ENCODE data around the gene ACER3. TPM values are rescaled to one million over a fixed set of nuclear protein-coding genes. Genes with fewer than 3 reads are reported as not detected.
"Not testable (repeated sequence)": the region's sequence is repeated elsewhere in the genome, so short reads cannot be mapped to it uniquely, and the experiment has no call there.

The ACER3 gene
- total and polyA plus RNA-seq, 4 donors, result 15.7 to 48.3 (median 29.0) TPM

- Histone ChIP-seq H3K36me3 (ENCODE audit: control insufficient read depth, insufficient read depth, low read length) (no peaks in the 10 kb centered on the region), H3K9me3 (ENCODE audit: control insufficient read depth, insufficient read depth, low read length) (no peaks in the 10 kb centered on the region), H3K27me3 (ENCODE audit: control insufficient read depth, insufficient read depth, low read length) (no peaks in the 10 kb centered on the region), H3K27ac (ENCODE audit: low read depth, low read length) (no peak overlapping the region), H3K4me3 (ENCODE audit: low read depth, low read length) (no peak overlapping the region), H3K4me1 (ENCODE audit: control insufficient read depth, insufficient read depth, low read length) (no peaks in the 10 kb centered on the region)
- no peak for DNase-seq (ENCODE audit: low read depth in 4 of 6, low spot score in 6 of 6)
- WGBS (ENCODE audit: insufficient coverage), result 100% methylated on average over 2 of the region's 3 CpGs
These were observed 14.3 kb upstream of the ACER3 start for GRCh38 chr11:76846441-76846840.

- Histone ChIP-seq H3K4me3 (ENCODE audit: low read depth, low read length) (no peak overlapping the region), H3K4me1 (ENCODE audit: control insufficient read depth, insufficient read depth, low read length) (no peaks in the 10 kb centered on the region), H3K27ac (ENCODE audit: low read depth, low read length) (no peak overlapping the region), H3K9me3 (ENCODE audit: control insufficient read depth, insufficient read depth, low read length) (no peaks in the 10 kb centered on the region), H3K27me3 (ENCODE audit: control insufficient read depth, insufficient read depth, low read length) (no peaks in the 10 kb centered on the region), H3K36me3 (ENCODE audit: control insufficient read depth, insufficient read depth, low read length) (no peaks in the 10 kb centered on the region)
- WGBS (ENCODE audit: insufficient coverage), result 63% methylated on average over 2 of the region's 3 CpGs
- DNase-seq (ENCODE audit: low read depth in 4 of 6, low spot score in 6 of 6), result no peak
These were observed 11.3 kb upstream of the ACER3 start for GRCh38 chr11:76849376-76849775.

- H3K27ac ChIP-seq (ENCODE audit: low read depth, low read length), result no peak overlapping the region
- no peaks in the 10 kb centered on the region for H3K27me3 ChIP-seq (ENCODE audit: control insufficient read depth, insufficient read depth, low read length)
These were observed 10.6 kb upstream of the ACER3 start for GRCh38 chr11:76850130-76850529.

GRCh38 chr11:76850815-76851214, 9.9 kb upstream of the ACER3 start:
- whole genome bisulfite sequencing (ENCODE audit: insufficient coverage), result 89% methylated on average over 3 of the region's 6 CpGs
- Histone ChIP-seq H3K4me1 (ENCODE audit: control insufficient read depth, insufficient read depth, low read length) (no peaks in the 10 kb centered on the region), H3K4me3 (ENCODE audit: low read depth, low read length) (no peak overlapping the region), H3K36me3 (ENCODE audit: control insufficient read depth, insufficient read depth, low read length) (no peaks in the 10 kb centered on the region), H3K27me3 (ENCODE audit: control insufficient read depth, insufficient read depth, low read length) (no peaks in the 10 kb centered on the region), H3K9me3 (ENCODE audit: control insufficient read depth, insufficient read depth, low read length) (no peaks in the 10 kb centered on the region), H3K27ac (ENCODE audit: low read depth, low read length) (no peak overlapping the region)
- peak in 1 of 6 donors; percentile 26 for DNase-seq (ENCODE audit: low read depth in 4 of 6, low spot score in 6 of 6)

More at GRCh38 chr11:76850130-76850529, 10.6 kb upstream of the ACER3 start:
- DNase-seq (ENCODE audit: low read depth in 4 of 6, low spot score in 6 of 6), result no peak
- no peaks in the 10 kb centered on the region for H3K4me1 ChIP-seq (ENCODE audit: control insufficient read depth, insufficient read depth, low read length)
- H3K36me3 ChIP-seq (ENCODE audit: control insufficient read depth, insufficient read depth, low read length), result no peaks in the 10 kb centered on the region
- WGBS (ENCODE audit: insufficient coverage), result 79% methylated on average over 4 of the region's 4 CpGs
- no peak overlapping the region for H3K4me3 ChIP-seq (ENCODE audit: low read depth, low read length)
- H3K9me3 ChIP-seq (ENCODE audit: control insufficient read depth, insufficient read depth, low read length), result no peaks in the 10 kb centered on the region

GRCh38 chr11:76854709-76855108, 6.0 kb upstream of the ACER3 start:
- Histone ChIP-seq H3K4me3 (ENCODE audit: low read depth, low read length) (no peak overlapping the region), H3K27ac (ENCODE audit: low read depth, low read length) (no peak overlapping the region), H3K9me3 (ENCODE audit: control insufficient read depth, insufficient read depth, low read length) (no peaks in the 10 kb centered on the region), H3K27me3 (ENCODE audit: control insufficient read depth, insufficient read depth, low read length) (no peaks in the 10 kb centered on the region), H3K36me3 (ENCODE audit: control insufficient read depth, insufficient read depth, low read length) (no peaks in the 10 kb centered on the region), H3K4me1 (ENCODE audit: control insufficient read depth, insufficient read depth, low read length) (no peaks in the 10 kb centered on the region)
- WGBS (ENCODE audit: insufficient coverage), result no CpG with 5 or more reads among the region's 1 CpG
- DNase-seq (ENCODE audit: low read depth in 4 of 6, low spot score in 6 of 6), result no peak

GRCh38 chr11:76855670-76856069, 5.0 kb upstream of the ACER3 start:
- WGBS (ENCODE audit: insufficient coverage), result 100% methylated on average over 3 of the region's 5 CpGs
- not testable (repeated sequence) for H3K27me3 ChIP-seq (ENCODE audit: control insufficient read depth, insufficient read depth, low read length); H3K27ac ChIP-seq (ENCODE audit: low read depth, low read length); H3K36me3 ChIP-seq (ENCODE audit: control insufficient read depth, insufficient read depth, low read length); DNase-seq (ENCODE audit: low read depth in 4 of 6, low spot score in 6 of 6); H3K4me1 ChIP-seq (ENCODE audit: control insufficient read depth, insufficient read depth, low read length); H3K9me3 ChIP-seq (ENCODE audit: control insufficient read depth, insufficient read depth, low read length); H3K4me3 ChIP-seq (ENCODE audit: low read depth, low read length)

GRCh38 chr11:76856106-76856505, 4.6 kb upstream of the ACER3 start:
- Histone ChIP-seq H3K9me3 (ENCODE audit: control insufficient read depth, insufficient read depth, low read length) (no peaks in the 10 kb centered on the region), H3K4me1 (ENCODE audit: control insufficient read depth, insufficient read depth, low read length) (peaks cover 7% of the 10 kb centered on the region), H3K36me3 (ENCODE audit: control insufficient read depth, insufficient read depth, low read length) (no peaks in the 10 kb centered on the region), H3K4me3 (ENCODE audit: low read depth, low read length) (no peak overlapping the region), H3K27me3 (ENCODE audit: control insufficient read depth, insufficient read depth, low read length) (no peaks in the 10 kb centered on the region), H3K27ac (ENCODE audit: low read depth, low read length) (no peak overlapping the region)
- DNase-seq (ENCODE audit: low read depth in 4 of 6, low spot score in 6 of 6), result no peak

- Histone ChIP-seq H3K4me1 (ENCODE audit: control insufficient read depth, insufficient read depth, low read length) (peaks cover 12% of the 10 kb centered on the region), H3K9me3 (ENCODE audit: control insufficient read depth, insufficient read depth, low read length) (no peaks in the 10 kb centered on the region), H3K4me3 (ENCODE audit: low read depth, low read length) (no peak overlapping the region), H3K27me3 (ENCODE audit: control insufficient read depth, insufficient read depth, low read length) (no peaks in the 10 kb centered on the region), H3K27ac (ENCODE audit: low read depth, low read length) (no peak overlapping the region), H3K36me3 (ENCODE audit: control insufficient read depth, insufficient read depth, low read length) (no peaks in the 10 kb centered on the region)
- no peak for DNase-seq (ENCODE audit: low read depth in 4 of 6, low spot score in 6 of 6)
- WGBS (ENCODE audit: insufficient coverage), result no CpG with 5 or more reads among the region's 2 CpGs
These were observed 4.1 kb upstream of the ACER3 start for GRCh38 chr11:76856571-76856970.

GRCh38 chr11:76857781-76858410, 2.8 kb upstream of the ACER3 start:
- Histone ChIP-seq H3K36me3 (ENCODE audit: control insufficient read depth, insufficient read depth, low read length) (no peaks in the 10 kb centered on the region), H3K4me1 (ENCODE audit: control insufficient read depth, insufficient read depth, low read length) (peaks cover 14% of the 10 kb centered on the region), H3K27me3 (ENCODE audit: control insufficient read depth, insufficient read depth, low read length) (no peaks in the 10 kb centered on the region), H3K27ac (ENCODE audit: low read depth, low read length) (no peak overlapping the region), H3K9me3 (ENCODE audit: control insufficient read depth, insufficient read depth, low read length) (no peaks in the 10 kb centered on the region), H3K4me3 (ENCODE audit: low read depth, low read length) (no peak overlapping the region)
- no CpG with 5 or more reads among the region's 6 CpGs for WGBS (ENCODE audit: insufficient coverage)
- no peak for DNase-seq (ENCODE audit: low read depth in 4 of 6, low spot score in 6 of 6)

GRCh38 chr11:76859708-76860227, 950 bp upstream of the ACER3 start:
- no peaks in the 10 kb centered on the region for H3K9me3 ChIP-seq (ENCODE audit: control insufficient read depth, insufficient read depth, low read length)
- peak overlapping the region; percentile 76 for H3K27ac ChIP-seq (ENCODE audit: low read depth, low read length)
- no peaks in the 10 kb centered on the region for H3K36me3 ChIP-seq (ENCODE audit: control insufficient read depth, insufficient read depth, low read length)
- H3K4me1 ChIP-seq (ENCODE audit: control insufficient read depth, insufficient read depth, low read length), result peaks cover 14% of the 10 kb centered on the region
- DNase-seq (ENCODE audit: low read depth in 4 of 6, low spot score in 6 of 6), result peak in 1 of 6 donors; percentile 7
- 84% methylated on average over 6 of the region's 14 CpGs for WGBS (ENCODE audit: insufficient coverage)
- H3K27me3 ChIP-seq (ENCODE audit: control insufficient read depth, insufficient read depth, low read length), result no peaks in the 10 kb centered on the region
- H3K4me3 ChIP-seq (ENCODE audit: low read depth, low read length), result no peak overlapping the region
